ENCODE results near the gene PDPK1. TPM values are rescaled to one million over a fixed set of nuclear protein-coding genes. Genes with fewer than 3 reads are reported as not detected.
A peak's percentile ranks its signal among the peaks of the same experiment; 100 is the strongest.
"Not testable (repeated sequence)": the region's sequence is repeated elsewhere in the genome, so short reads cannot be mapped to it uniquely, and the experiment has no call there.

PDPK1 gene
- polyA plus RNA-seq, 10 donors: 23.7 to 34.3 (median 28.6) TPM

DNA sequence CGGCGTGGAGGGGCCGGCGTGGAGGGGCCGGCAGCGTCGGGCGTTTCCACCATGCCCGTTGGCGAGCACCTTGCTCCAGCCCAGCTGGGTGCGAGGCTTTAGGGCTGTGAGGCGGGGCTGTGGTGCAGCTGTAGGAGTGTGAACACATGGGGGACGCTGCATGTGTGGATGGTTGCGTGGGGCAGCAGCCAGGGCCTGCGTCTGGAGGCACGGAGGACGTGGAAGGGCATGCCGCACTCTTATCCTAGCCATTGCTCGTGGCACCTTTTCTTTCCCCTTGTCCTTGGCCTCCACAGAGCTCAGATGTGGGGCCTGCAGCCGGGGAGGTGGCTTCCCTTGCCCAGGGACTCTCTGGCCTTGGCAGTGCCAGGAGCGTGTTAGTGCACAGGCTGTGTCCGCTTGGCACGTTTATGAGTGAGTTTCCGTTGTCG is 47.8 kb downstream of the PDPK1 start:
- peak in 1 of 3 donors; percentile 42 for DNase-seq

- DNase-seq: no peak
These were observed 48.4 kb downstream of the PDPK1 start for GRCh38 chr16:2586241-2586640.

DNA sequence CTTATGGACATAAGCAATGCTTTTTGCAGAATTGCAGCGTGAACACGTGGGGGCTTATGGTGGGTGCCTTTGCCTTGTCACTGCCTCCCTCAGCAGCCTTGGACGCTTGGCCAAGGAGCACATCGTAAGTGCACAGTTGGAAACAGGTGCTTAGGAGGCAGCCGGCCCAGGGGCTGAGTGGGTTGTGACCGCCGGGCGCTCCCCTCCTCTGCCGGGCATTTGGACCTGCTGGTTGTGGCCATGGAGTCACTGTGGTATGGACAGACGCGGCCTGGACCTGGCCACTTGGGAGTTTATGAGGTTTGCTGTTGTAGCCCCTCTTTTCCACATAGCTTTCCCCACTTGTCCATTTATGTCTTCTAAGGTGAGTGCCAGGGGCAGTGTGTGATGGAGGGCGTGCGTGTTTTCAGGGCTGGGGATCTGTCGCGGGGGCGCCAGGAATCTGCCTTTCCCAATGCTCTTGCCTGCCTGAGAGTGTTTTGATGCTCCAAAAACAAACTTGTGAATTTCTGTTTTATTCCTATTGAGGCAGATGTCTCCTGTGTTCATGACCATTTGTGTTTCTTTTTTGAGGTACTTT is 49.2 kb downstream of the PDPK1 start:
- DNase-seq: no peak

DNA sequence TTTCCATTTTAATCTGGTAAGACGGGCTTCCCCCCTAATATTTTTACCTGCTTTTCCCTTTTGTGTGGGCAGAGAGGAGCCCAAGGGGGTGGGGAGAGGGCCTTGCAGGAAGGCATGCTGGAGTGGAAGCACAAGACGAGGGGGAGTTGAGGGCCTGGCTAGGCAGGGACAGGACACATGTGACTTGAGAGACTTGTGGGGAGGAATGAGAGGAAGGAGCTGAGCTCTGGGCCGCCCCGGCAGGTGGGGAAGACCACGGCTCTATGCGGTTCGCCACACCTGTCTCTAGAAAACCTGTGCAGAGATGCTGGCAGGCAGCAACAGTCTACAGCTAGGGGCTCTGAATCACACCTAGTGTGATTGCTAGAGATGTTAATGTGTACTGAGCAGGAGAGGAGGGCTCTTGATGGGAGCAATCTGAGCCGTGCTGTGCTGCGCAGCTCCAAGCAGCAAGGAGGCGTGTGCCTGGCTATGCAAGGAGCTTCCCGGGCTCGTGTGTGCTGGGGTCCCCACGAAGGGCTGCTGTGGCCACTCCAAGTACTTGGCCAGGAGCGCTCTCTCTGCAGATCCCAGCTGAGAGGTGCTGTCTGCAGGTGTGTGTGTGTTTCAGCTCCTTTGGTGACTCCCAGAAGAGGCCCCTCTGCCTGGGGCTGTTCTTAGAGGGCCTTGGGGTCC is 50.2 kb downstream of the PDPK1 start:
- no peak for DNase-seq

DNA sequence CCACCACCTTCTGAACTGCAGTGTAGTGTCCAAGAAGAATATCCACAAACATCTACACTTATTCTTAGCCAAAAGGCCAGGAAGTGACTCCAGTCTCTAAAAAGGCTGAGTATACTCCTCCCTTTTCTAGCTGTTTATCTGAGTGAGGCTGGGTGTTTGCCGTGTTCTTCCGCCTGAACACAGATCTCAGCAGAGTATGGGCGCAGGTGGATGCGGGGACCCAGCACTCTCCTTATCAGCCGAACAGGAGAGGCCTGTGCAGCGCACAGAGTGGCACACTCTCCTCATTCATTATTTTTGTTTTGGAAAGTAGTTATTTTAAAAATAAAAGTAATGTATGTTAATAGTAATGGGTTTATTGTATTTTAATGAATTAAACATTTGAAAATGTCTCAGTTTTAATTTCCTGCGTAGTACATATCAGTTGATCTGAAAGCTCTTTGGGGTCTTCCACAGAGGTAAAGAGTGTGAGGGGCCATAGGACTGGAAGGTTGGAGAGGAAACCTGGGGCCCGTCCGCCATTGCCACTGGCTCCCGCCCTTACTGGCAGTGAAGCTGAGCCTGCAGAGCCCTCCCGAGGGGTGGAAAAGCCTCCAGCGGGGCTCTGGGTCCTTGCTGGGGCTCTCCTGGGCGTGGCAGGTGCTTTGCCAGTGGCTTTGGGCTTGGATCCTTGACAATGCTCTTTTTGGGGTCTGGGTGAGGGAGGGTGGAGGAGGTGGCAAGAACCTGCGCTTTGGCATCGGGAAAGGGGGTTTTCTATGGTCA is 53.8 kb downstream of the PDPK1 start:
- no peak for DNase-seq

- no peak for DNase-seq
These were observed 55.0 kb downstream of the PDPK1 start for GRCh38 chr16:2592786-2593185.

GRCh38 chr16:2595393-2596205 is 57.8 kb downstream of the PDPK1 start:
- no peak for DNase-seq

- DNase-seq: no peak
These were observed 59.1 kb downstream of the PDPK1 start for GRCh38 chr16:2596747-2597559.

- no peak for DNase-seq
These were observed 59.7 kb downstream of the PDPK1 start for GRCh38 chr16:2597560-2597902.

- no peak for DNase-seq
These were observed 60.4 kb downstream of the PDPK1 start for GRCh38 chr16:2598133-2598641.

- DNase-seq: no peak
These were observed 60.9 kb downstream of the PDPK1 start for GRCh38 chr16:2598723-2599122.

GRCh38 chr16:2599165-2599564 is 61.3 kb downstream of the PDPK1 start:
- DNase-seq: not testable (repeated sequence)

DNA sequence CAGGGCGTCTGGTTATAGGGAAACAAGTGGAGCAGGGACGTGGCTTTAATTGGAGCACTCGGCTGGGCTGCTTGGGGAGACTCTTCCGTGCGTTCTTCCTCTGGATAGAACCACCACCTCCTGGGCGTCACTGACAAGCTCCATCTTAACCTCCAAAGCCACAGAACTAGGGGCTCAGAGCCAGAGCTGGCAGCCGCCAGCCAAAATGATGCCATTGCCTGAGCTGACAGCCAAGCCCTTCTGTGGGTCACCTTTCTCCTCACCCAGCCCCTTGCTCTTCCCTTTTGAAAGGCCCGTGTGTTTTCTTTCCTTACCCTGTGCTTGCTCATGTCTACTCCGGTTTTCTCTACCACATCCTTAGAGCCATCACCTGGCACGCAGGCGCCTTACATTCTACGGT is 62.0 kb downstream of the PDPK1 start:
- not testable (repeated sequence) for DNase-seq

DNA sequence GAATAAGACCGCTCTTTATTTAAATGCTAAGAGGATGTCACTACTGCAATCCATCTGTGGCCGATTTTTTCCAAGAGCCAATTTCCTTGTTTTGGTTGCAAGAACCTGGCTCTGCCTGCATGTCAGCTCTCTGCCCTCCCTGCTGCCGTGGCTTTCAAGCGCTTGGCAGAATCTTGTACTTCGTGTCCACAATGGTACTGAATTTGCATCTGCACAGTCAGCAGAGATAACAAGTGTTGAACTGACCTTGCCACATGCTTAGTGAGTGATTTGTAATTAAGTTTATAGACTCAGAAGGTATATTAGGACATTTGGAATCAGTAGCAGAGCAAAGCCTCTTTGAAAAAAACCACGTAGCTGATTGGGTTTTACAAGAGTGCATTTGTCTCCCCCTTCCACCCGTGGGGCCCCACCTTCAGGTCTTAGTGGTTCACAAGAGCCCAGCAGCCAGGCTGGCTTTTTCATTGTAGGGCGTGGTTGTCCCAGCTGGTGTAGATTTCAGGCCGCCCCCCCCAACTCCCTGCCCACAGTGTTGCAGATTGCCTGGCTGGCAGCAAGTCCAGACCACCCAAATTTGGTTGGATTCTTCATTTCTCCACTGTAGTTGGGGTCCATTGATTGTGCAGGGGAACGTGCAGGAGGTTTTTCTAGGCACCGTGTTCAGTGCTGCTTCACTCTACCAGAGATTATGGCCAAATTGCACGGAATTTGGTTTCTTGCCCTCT is 63.6 kb downstream of the PDPK1 start:
- not testable (repeated sequence) for DNase-seq

DNA sequence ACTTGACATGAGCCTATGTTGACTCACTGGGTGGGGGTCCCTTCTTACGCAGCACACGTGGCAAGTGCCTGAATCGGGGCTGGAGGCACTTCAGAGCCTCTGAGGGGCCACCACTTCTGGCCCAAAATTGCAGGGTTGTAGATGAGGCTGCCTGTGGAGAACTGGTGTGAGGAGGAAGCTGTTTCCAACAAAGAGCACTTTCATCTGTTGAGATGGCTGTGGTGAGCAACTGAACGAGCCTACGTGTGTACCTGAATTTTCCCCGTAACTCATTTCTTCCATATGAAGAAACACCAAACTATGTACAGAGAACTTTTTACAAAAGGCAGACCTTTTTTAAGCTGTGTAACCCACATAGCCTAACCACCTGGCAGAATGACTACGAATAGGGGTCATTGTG is 64.4 kb downstream of the PDPK1 start:
- not testable (repeated sequence) for DNase-seq

DNA sequence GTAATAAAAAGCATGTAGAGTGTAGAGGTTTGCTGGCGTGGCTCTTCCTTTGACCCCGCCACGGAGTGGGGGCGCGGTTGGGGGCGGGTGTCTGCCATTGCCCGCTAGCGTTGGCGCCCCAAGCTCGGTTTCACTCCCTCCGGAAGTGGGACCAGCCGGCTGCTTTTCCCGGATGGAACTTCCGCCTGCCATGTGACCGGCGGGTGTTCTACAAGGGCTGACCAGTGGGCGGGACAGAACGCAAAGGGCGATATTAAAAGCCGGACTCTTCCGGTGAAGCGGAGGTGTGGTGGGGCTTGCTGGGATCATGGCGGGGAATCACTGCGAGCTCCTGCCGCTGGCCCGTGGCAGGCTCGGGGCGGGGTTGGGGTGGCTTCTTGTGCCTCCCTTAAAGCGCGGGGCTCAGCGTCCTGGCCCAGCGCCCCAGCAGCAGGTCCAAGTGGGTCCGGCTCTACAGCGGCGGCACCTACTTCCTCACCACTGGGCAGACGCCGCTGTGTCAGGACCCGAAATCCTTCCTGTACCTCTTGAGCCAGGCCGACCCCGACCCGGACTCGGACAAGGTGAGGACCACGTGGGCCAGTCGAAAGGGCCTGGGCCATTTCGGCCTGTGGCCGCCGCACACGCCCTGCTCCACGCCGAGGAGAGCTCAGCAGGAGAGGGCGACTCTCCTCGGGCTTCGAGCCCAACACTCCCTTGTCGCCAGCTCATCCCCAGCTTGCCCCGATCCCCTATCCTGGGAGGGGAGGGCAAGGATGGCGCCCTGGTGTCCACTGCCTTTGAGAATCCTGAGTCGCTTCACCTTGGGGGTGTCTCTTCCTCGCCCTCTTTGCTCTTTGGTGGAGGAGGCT is 65.6 kb downstream of the PDPK1 start:
- peak; percentile 95 to 98 (median 97) for DNase-seq

DNA sequence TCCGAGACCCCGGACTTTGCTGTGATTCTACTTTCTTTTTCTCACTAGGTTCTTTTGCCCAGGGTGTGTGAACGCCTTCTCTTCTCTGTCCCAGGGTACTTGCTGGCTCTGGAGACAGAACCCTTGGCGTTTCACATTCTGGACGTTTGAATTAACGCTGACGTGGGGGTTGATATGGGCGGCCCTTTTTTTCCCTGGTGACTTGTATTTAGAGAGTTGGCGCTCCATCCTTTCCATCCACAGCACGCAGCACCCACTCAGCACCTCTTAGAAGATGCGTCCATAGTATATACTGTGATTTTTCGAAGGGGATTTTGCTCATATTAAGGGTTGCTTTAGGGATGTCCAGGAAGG is 66.2 kb downstream of the PDPK1 start:
- DNase-seq: not testable (repeated sequence)

GRCh38 chr16:2606820-2607219 is 69.0 kb downstream of the PDPK1 start:
- DNase-seq: not testable (repeated sequence)

DNA sequence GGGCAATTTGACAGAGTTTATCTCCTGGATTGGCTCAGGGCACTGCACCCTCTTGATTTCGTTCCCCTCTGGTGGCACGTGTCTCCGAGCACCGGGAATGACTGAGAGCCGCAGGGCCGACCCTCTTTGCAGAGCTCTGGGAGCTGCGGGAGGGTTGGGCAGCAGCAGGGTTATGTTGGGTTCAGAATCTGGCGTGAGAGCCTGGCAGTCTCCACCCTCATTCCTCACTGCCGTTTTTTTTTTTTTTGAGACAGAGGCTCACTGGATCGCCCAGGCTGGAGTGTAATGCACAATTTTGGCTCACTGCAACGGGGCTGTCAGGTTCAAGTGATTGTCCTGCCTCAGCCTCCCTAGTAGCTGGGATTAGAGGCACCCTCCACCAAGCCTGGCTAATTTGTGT is 71.5 kb downstream of the PDPK1 start:
- not testable (repeated sequence) for DNase-seq
